Neural progenitor cell (in vitro differentiated cells): Measurements from ENCODE around the gene THSD4.

ENCODE experiments used
- CTCF ChIP-seq: fragments of 200-600 bp; sonication (generic); IDR thresholded peaks from 2 replicates; pipeline ENCODE4 v1.5.1; 2017; ENCODE audit warnings: antibody characterized with exemption, mild to moderate bottlenecking
- EZH2 ChIP-seq: fragments of 200-600 bp; sonication (generic); IDR thresholded peaks from 2 replicates; pipeline ENCODE4 v1.6.1; 2017; ENCODE audit warnings: antibody characterized with exemption, mild to moderate bottlenecking, moderate library complexity
- EZH2phosphoT487 ChIP-seq: fragments of 200-600 bp; sonication (generic); IDR thresholded peaks from 2 replicates; pipeline ENCODE4 v1.6.1; 2017; ENCODE audit warnings: antibody characterized with exemption

DNA sequence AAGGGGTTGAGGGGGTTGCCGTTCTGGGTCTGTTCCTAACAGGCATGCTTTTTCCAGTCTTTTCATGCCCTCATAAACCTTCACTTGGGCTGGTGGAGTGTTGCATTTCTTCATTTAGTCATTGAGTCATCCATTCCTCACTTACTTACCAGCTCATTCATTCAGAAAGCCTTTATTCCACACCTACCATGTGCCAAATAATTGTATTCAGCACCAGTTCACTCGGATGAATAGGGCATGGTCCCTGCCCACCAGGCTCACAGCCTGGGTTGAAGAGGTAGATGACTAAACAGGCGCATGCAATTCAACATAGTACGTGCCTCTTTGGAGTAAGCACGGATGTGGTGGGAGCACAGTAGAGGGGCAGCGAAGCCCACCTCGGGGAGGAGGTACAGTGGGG is 35.1 kb upstream of the THSD4 start:
- no peak for TF ChIP-seq CTCF
- no peak for TF ChIP-seq EZH2
- TF ChIP-seq EZH2phosphoT487: no peak
